GM19395 (cell line): ENCODE data around the gene OR2K2.
"Not testable (repeated sequence)": the region's sequence is repeated elsewhere in the genome, so short reads cannot be mapped to it uniquely, and the experiment has no call there.

Experiments
- ATAC-seq: cut with Tn5 transposase; IDR thresholded peaks from one replicate; pipeline ENCODE4 v1.9.1; 2021; ENCODE audit warnings: mild to moderate bottlenecking, moderate library complexity; ENCODE audit not compliant: unreplicated experiment

The OR2K2 gene

GRCh38 chr9:111330124-111330523 lies at the start of gene OR2K2:
Gene OR2K2, minus strand, starts transcription at chr9:111330224. Its CDS starts 1,791 bp downstream, at chr9:111328433.
- ATAC-seq, result no peak

- ATAC-seq, result no peak
Observed at GRCh38 chr9:111375817-111376564, 46.0 kb upstream of the OR2K2 start.

GRCh38 chr9:111375062-111375461 lies 45.0 kb upstream of the OR2K2 start:
- no peak for ATAC-seq

GRCh38 chr9:111372297-111372696 lies 42.3 kb upstream of the OR2K2 start:
- no peak for ATAC-seq

GRCh38 chr9:111366978-111367377 lies 37.0 kb upstream of the OR2K2 start:
- no peak for ATAC-seq

- no peak for ATAC-seq
Observed at GRCh38 chr9:111362526-111362925, 32.5 kb upstream of the OR2K2 start.

GRCh38 chr9:111360881-111361280 lies 30.9 kb upstream of the OR2K2 start:
- no peak for ATAC-seq

GRCh38 chr9:111356481-111357244 lies 26.6 kb upstream of the OR2K2 start:
- ATAC-seq, result no peak

- ATAC-seq, result no peak
Observed at GRCh38 chr9:111352545-111352944, 22.5 kb upstream of the OR2K2 start.

- no peak for ATAC-seq
Observed at GRCh38 chr9:111350556-111350955, 20.5 kb upstream of the OR2K2 start.

- ATAC-seq, result no peak
Observed at GRCh38 chr9:111349766-111350165, 19.7 kb upstream of the OR2K2 start.

- no peak for ATAC-seq
Observed at GRCh38 chr9:111348821-111349271, 18.8 kb upstream of the OR2K2 start.

GRCh38 chr9:111334318-111334863 lies 4.4 kb upstream of the OR2K2 start:
- ATAC-seq, result not testable (repeated sequence)

GRCh38 chr9:111320631-111321030 lies 9.4 kb downstream of the OR2K2 start:
- ATAC-seq, result no peak

GRCh38 chr9:111316796-111317195 lies 13.2 kb downstream of the OR2K2 start:
- no peak for ATAC-seq

- no peak for ATAC-seq
Observed at GRCh38 chr9:111305914-111306313, 24.1 kb downstream of the OR2K2 start.

GRCh38 chr9:111304000-111304399 lies 26.0 kb downstream of the OR2K2 start:
- not testable (repeated sequence) for ATAC-seq

GRCh38 chr9:111301195-111301594 lies 28.8 kb downstream of the OR2K2 start:
- no peak for ATAC-seq

- no peak for ATAC-seq
Observed at GRCh38 chr9:111300140-111300735, 29.8 kb downstream of the OR2K2 start.

GRCh38 chr9:111299599-111299966 lies 30.4 kb downstream of the OR2K2 start:
- not testable (repeated sequence) for ATAC-seq
